HEK293 (cell line): Measurements from ENCODE around the gene ANKRD11.

Source experiments
- HOXA7 ChIP-seq: sonication (generic); formaldehyde crosslinking; IDR thresholded peaks from 2 replicates; pipeline ENCODE4 v1.8.1; 2022; ENCODE audit warnings: missing genetic modification reagents, borderline replicate concordance
- TCF7L2 ChIP-seq: IDR thresholded peaks from 2 replicates; pipeline ENCODE4 v1.6.1; 2011; ENCODE audit warnings: low read depth, mild to moderate bottlenecking, inconsistent platforms, low read length, moderate library complexity, borderline replicate concordance
- YY2 ChIP-seq: fragments of 450-650 bp; formaldehyde crosslinking; IDR thresholded peaks from 2 replicates; pipeline ENCODE4 v1.5.1; 2016; ENCODE audit warnings: missing biosample characterization, missing genetic modification characterization
- ZNF555 ChIP-seq: fragments of 450-650 bp; formaldehyde crosslinking; conservative IDR thresholded peaks from 2 replicates; pipeline ENCODE4 v1.5.1; 2017; ENCODE audit warnings: missing biosample characterization, mild to moderate bottlenecking, missing genetic modification characterization, inconsistent platforms
- ZNF654 ChIP-seq: fragments of 450-650 bp; formaldehyde crosslinking; IDR thresholded peaks from 2 replicates; pipeline ENCODE4 v1.5.1; 2016; ENCODE audit warnings: low read depth, missing biosample characterization, missing genetic modification characterization
- ZNF830 ChIP-seq: fragments of 450-650 bp; IDR thresholded peaks from 2 replicates; pipeline ENCODE4 v1.5.0; 2018; ENCODE audit warnings: missing biosample characterization, missing genetic modification characterization, low read depth, mild to moderate bottlenecking, moderate library complexity
- TF ChIP-seq, protein P1 (sequence below): fragments of 450-650 bp; formaldehyde crosslinking; IDR thresholded peaks from 2 replicates; pipeline ENCODE4 v1.5.1; 2016; ENCODE audit warnings: missing biosample characterization, missing genetic modification characterization
- TF ChIP-seq, protein P2 (sequence below): fragments of 450-650 bp; IDR thresholded peaks from 2 replicates; pipeline ENCODE4 v1.5.1; 2018; ENCODE audit warnings: missing biosample characterization, mild to moderate bottlenecking, missing genetic modification characterization

DNA sequence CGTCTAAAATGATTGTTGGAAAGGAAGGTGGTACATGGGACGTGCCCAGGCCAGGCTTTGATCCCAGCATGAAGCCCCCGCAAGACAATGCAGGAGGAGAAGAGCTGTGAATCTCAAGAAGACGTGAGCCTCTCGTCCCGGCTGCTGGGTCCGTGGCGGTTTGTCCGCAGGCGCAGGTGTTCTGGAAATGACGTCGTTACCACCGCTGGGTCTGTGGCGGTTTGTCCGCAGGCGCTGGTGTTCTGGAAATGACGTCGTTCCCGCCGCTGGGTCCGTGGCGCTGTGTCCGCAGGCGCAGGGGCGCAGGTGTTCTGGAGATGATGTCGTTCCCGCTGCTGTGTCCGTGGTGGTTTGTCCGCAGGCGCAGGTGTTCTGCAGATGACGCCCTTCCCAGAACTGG is 31.9 kb upstream of the ANKRD11 start:
- no peak for TF ChIP-seq ZNF654 (tag by site-specific recombination)
- TF ChIP-seq, protein P1, sequence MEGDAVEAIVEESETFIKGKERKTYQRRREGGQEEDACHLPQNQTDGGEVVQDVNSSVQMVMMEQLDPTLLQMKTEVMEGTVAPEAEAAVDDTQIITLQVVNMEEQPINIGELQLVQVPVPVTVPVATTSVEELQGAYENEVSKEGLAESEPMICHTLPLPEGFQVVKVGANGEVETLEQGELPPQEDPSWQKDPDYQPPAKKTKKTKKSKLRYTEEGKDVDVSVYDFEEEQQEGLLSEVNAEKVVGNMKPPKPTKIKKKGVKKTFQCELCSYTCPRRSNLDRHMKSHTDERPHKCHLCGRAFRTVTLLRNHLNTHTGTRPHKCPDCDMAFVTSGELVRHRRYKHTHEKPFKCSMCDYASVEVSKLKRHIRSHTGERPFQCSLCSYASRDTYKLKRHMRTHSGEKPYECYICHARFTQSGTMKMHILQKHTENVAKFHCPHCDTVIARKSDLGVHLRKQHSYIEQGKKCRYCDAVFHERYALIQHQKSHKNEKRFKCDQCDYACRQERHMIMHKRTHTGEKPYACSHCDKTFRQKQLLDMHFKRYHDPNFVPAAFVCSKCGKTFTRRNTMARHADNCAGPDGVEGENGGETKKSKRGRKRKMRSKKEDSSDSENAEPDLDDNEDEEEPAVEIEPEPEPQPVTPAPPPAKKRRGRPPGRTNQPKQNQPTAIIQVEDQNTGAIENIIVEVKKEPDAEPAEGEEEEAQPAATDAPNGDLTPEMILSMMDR (tag by site-specific recombination), result no peak
- TF ChIP-seq, protein P2, sequence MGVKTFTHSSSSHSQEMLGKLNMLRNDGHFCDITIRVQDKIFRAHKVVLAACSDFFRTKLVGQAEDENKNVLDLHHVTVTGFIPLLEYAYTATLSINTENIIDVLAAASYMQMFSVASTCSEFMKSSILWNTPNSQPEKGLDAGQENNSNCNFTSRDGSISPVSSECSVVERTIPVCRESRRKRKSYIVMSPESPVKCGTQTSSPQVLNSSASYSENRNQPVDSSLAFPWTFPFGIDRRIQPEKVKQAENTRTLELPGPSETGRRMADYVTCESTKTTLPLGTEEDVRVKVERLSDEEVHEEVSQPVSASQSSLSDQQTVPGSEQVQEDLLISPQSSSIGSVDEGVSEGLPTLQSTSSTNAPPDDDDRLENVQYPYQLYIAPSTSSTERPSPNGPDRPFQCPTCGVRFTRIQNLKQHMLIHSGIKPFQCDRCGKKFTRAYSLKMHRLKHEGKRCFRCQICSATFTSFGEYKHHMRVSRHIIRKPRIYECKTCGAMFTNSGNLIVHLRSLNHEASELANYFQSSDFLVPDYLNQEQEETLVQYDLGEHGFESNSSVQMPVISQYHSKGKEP, result no peak
- no peak for TF ChIP-seq HOXA7
- no peak for TF ChIP-seq ZNF830
- TF ChIP-seq ZNF555 (tag by site-specific recombination), result no peak
- no peak for TF ChIP-seq YY2 (tag by site-specific recombination)
- TF ChIP-seq TCF7L2, result no peak
